Sigmoid colon (tissue), 4 donors: ENCODE measurements around the gene BTF3.

Source experiments
- EP300 ChIP-seq, 4 donors: sonication (generic); formaldehyde crosslinking; IDR thresholded peaks; one replicate each; pipeline ENCODE4 v1.6.1; 2017; ENCODE audit warnings: antibody characterized with exemption in 4 of 4
- POLR2A ChIP-seq, 2 donors: fragments of 450-650 bp; IDR thresholded peaks; one replicate each; pipeline ENCODE4 v1.6.1; 2016; ENCODE audit warnings: antibody characterized with exemption in 2 of 2, mild to moderate bottlenecking in 2 of 2, moderate library complexity in 2 of 2
- POLR2AphosphoS5 ChIP-seq, 4 donors: sonication (generic); formaldehyde crosslinking; IDR thresholded peaks; one replicate each; pipeline ENCODE4 v1.6.1; 2017; ENCODE audit warnings: antibody characterized with exemption in 4 of 4
- TF ChIP-seq, protein P1 (sequence below), 4 experiments: fragments of 450-650 bp in 3 of 4; fragments of 200-600 bp in 1 of 4; IDR thresholded peaks; one replicate each; pipeline ENCODE4 v1.5.1; 2016 to 2019; ENCODE audit warnings: antibody characterized with exemption in 4 of 4, mild to moderate bottlenecking in 3 of 4, moderate library complexity in 2 of 4

DNA sequence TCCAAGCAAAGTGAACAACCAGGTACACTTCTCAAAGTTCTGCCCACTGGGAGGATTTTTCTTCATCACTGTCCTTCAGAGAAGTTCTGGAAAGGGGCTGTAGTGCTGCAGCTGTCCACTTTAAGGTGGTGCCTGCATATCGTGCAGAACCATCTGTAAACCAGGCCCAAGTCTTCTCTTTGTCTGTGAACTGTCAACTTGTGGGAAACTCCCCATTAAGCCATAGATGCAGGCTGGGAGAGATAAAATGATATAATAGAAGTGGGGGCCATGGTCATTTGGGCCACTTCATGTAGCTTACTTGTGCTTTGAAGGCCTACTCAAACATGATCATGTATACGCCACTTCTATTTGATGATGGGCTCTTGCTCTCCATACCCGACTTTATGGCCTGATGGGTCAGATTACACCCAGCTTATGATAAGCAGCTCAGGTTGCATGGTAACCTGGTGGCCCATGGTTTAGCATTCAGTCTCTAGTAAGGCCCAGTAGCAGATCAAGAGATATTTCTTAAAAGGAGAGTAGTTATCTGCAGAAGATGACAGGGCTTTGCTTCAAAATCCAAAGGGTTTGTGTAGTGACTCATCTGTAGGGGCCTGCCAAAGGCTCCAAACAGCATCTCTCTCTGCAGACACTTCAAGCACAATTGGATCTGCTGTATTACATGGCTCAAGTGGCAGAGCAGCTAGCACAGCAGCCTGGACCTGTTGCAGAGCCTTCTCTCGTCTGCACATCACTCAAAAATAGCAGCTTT lies 15.7 kb upstream of the BTF3 start:
- TF ChIP-seq, protein P1, sequence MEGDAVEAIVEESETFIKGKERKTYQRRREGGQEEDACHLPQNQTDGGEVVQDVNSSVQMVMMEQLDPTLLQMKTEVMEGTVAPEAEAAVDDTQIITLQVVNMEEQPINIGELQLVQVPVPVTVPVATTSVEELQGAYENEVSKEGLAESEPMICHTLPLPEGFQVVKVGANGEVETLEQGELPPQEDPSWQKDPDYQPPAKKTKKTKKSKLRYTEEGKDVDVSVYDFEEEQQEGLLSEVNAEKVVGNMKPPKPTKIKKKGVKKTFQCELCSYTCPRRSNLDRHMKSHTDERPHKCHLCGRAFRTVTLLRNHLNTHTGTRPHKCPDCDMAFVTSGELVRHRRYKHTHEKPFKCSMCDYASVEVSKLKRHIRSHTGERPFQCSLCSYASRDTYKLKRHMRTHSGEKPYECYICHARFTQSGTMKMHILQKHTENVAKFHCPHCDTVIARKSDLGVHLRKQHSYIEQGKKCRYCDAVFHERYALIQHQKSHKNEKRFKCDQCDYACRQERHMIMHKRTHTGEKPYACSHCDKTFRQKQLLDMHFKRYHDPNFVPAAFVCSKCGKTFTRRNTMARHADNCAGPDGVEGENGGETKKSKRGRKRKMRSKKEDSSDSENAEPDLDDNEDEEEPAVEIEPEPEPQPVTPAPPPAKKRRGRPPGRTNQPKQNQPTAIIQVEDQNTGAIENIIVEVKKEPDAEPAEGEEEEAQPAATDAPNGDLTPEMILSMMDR (IDR thresholded peaks at IDR 0.05): no peak
- TF ChIP-seq POLR2A (IDR thresholded peaks at IDR 0.05): no peak
- TF ChIP-seq POLR2AphosphoS5 (IDR thresholded peaks at IDR 0.05): no peak
- no peak for TF ChIP-seq EP300 (IDR thresholded peaks at IDR 0.05)
